ENCODE data around the gene LCN12. TPM values are rescaled to one million over a fixed set of nuclear protein-coding genes. Genes with fewer than 3 reads are reported as not detected.
A peak's percentile ranks its signal among the peaks of the same experiment; 100 is the strongest.

The LCN12 gene
- total and polyA plus RNA-seq, 11 donors: 0.46 to 23.7 (median 4.2) TPM

DNA sequence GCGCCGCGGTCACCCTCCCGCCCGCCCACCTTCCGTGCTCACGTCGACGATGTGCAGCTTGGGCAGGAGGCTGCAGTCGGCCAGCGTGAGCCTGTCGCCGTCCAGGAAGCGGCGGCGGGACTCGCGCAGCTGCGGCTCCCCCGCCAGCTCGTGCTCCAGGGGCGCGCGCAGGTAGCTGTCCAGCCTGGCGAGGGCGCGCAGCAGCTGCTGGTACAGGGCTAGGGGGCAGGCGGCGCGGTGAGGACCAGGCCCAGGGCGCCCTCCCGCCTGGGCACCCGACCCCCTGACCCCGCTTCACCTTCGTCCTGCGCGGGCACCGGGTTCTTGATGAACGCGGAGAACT lies 42.8 kb downstream of the LCN12 start:
- Histone ChIP-seq H3K36me3 (peaks cover 0 to 9% (median 3%) of the 10 kb centered on the region in 9 donors), H3K4me3 (peak overlapping the region in 11 of 12 donors; percentile 14 to 53 (median 35)), H3K27ac (peak overlapping the region in 6 of 12 donors; percentile 35 to 77 (median 64)), H3K27me3 (peaks cover 0 to 28% (median 0%) of the 10 kb centered on the region in 9 donors), H3K9me3 (peaks cover 0 to 10% (median 0%) of the 10 kb centered on the region in 12 donors), H3K4me1 (peaks cover 3 to 72% (median 31%) of the 10 kb centered on the region in 12 donors)
- intact Hi-C loops (cut with DNase I): loop anchor here in 5 of 10 donors (5.0 kb wide), 3 partner anchors 32 to 48 kb away; partner anchors contain the start of genes C8G (in 4 of the 5), ABCA2 (in 1 of the 5) and LCN12 (in 1 of the 5)
- WGBS, 4 donors: 21 to 59% (median 34%) methylated on average over 29 to 40 of the region's 40 CpGs
- DNase-seq (no peak), ATAC-seq (no peak)
- TF ChIP-seq, protein P1, sequence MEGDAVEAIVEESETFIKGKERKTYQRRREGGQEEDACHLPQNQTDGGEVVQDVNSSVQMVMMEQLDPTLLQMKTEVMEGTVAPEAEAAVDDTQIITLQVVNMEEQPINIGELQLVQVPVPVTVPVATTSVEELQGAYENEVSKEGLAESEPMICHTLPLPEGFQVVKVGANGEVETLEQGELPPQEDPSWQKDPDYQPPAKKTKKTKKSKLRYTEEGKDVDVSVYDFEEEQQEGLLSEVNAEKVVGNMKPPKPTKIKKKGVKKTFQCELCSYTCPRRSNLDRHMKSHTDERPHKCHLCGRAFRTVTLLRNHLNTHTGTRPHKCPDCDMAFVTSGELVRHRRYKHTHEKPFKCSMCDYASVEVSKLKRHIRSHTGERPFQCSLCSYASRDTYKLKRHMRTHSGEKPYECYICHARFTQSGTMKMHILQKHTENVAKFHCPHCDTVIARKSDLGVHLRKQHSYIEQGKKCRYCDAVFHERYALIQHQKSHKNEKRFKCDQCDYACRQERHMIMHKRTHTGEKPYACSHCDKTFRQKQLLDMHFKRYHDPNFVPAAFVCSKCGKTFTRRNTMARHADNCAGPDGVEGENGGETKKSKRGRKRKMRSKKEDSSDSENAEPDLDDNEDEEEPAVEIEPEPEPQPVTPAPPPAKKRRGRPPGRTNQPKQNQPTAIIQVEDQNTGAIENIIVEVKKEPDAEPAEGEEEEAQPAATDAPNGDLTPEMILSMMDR (IDR thresholded peaks at IDR 0.05): no peak
- no peak for TF ChIP-seq POLR2A (IDR thresholded peaks at IDR 0.05)

- ATAC-seq: no peak
- intact Hi-C loops (cut with DNase I): loop anchor here in 1 of 10 donors (5.0 kb wide), 1 partner anchor 48 kb away; the partner anchor contains the start of gene C8G
- WGBS, 4 donors: 23 to 32% (median 29%) methylated on average over 10 to 30 of the region's 30 CpGs
- H3K27me3 ChIP-seq: peaks cover 0 to 28% (median 0%) of the 10 kb centered on the region in 9 donors
- peak overlapping the region in 11 of 12 donors; percentile 21 to 53 (median 35) for H3K4me3 ChIP-seq
- peaks cover 0 to 9% (median 0%) of the 10 kb centered on the region in 12 donors for H3K9me3 ChIP-seq
- peaks cover 3 to 77% (median 31%) of the 10 kb centered on the region in 12 donors for H3K4me1 ChIP-seq
- DNase-seq: no peak
- TF ChIP-seq, protein P1 (IDR thresholded peaks at IDR 0.05): no peak
- TF ChIP-seq POLR2A (IDR thresholded peaks at IDR 0.05): no peak
- H3K36me3 ChIP-seq: peaks cover 0 to 9% (median 3%) of the 10 kb centered on the region in 9 donors
- peak overlapping the region in 8 of 12 donors; percentile 35 to 77 (median 60) for H3K27ac ChIP-seq
Observed at GRCh38 chr9:136995362-136995761, 43.3 kb downstream of the LCN12 start.

- no peak for ATAC-seq
- Histone ChIP-seq H3K9me3 (peaks cover 0 to 4% (median 0%) of the 10 kb centered on the region in 12 donors), H3K4me3 (peak overlapping the region in 11 of 12 donors; percentile 14 to 53 (median 35)), H3K27ac (peak overlapping the region in 11 of 12 donors; percentile 34 to 77 (median 63)), H3K27me3 (peaks cover 0 to 28% (median 0%) of the 10 kb centered on the region in 9 donors), H3K36me3 (peaks cover 0 to 9% (median 3%) of the 10 kb centered on the region in 9 donors), H3K4me1 (peaks cover 3 to 81% (median 31%) of the 10 kb centered on the region in 12 donors)
- TF ChIP-seq, protein P1 (IDR thresholded peaks at IDR 0.05): no peak
- no peak for TF ChIP-seq POLR2A (IDR thresholded peaks at IDR 0.05)
- 17 to 36% (median 23%) methylated on average over 8 to 12 of the region's 12 CpGs for WGBS, 4 donors
- peak in 2 of 5 donors; percentile 62 to 65 for DNase-seq
- intact Hi-C loops (cut with DNase I): loop anchor here in 1 of 10 donors (5.0 kb wide), 1 partner anchor 49 kb away; the partner anchor contains the start of gene C8G
Observed at GRCh38 chr9:136995772-136996311, 43.8 kb downstream of the LCN12 start.

All from heart left ventricle (tissue), 16 donors.